GM08714 (cell line): ENCODE measurements around the gene TOB1.
"Not testable (repeated sequence)": the region's sequence is repeated elsewhere in the genome, so short reads cannot be mapped to it uniquely, and the experiment has no call there.

Source experiments
- H3K4me3 ChIP-seq: fragments of 200-500 bp; sonication (Bioruptor generic); 2 replicates; pipeline ENCODE4 v1.5.1; 2014; ENCODE audit warnings: mild to moderate bottlenecking, low read length, inconsistent platforms
- ZNF274 ChIP-seq: IDR thresholded peaks from 2 replicates; pipeline ENCODE4 v1.6.1; 2012; ENCODE audit warnings: mild to moderate bottlenecking, low read depth, low read length

The TOB1 gene

DNA sequence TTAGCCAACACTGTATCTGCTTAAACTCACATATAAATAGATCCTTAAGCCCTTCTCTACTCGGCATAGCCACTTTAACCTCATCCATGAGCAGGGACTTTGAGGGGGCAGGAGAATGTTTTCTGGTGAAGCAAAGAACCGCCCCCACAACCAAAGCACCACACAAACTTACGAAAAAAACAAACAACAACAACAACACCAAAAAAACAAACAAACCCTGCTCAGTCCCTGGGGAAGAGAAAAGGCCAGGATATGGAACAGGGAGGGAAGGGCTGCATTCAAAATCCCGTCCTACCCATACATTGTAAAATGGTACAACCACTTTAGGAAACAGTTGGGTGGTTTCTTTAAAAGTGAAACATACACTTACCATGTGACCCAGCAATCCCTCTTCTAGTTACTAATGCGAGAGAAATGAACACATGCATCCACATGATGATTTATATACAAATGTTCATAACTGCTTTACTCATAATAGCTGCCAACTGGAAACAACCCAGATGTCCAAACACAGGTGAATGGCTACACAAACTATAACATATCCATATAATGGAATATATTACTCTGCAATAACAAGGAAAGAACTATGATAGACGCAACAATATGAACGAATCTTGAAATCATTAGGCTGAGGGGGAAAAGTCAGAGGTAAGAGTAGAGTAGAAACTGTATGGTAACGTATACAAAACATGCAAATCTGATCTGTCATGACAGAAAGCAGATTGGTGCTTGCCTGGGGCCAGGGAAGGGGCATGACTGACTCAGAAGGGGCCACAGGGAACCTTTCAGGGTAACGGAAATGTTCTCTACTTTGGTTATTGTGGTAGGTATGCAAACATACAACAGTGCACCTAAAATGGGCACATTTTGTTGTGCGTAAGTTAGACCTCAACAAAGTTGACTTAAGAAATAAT is 37.7 kb upstream of the TOB1 start:
- H3K4me3 ChIP-seq = no peak overlapping the region
- no peak for TF ChIP-seq ZNF274

DNA sequence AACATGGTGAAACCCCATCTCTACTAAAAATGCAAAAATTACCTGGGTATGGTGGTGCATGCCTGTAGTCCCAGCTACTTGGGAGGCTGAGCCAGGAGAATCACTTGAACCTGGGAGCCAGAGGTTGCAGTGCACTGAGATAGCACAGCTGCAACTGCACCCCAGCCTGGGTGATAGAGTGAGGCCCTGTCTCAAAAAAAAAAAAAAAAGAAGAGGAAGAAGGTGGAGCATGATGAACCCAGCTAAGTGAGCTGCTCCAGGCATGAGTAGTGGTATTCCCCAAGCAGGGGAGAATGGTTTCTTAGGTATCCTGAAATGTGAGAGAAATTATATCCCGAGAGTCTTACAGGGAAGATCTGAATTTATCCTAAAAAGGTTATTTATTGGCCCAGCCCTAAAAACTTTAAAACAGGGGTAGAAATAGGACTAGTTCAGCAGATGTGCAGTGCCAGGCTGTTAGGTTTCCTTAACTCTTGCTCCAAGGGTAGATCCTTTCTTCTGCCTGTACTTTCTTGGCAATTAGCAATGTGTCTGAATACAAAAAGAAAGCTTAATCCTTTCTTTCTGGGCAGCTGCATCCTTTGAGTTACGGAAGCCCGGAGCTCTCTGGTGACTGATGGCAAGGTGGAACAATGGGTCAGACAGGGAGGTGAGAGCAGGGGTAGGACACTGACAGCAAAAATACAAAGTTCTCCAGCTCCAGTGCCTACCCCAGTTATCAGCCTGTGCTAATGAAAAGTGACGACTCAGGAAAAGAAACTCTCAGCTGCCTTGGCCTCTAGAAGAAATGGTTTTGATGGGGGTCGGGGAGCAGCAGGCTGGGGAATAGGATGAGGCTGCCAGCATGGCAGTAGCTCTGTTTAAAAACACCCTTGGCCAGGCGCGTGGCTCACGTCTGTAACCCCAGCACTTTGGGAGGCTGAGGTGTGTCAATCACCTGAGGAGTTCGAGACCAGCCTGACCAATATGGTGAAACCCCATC is 36.5 kb upstream of the TOB1 start:
- TF ChIP-seq ZNF274 = no peak
- no peak overlapping the region for H3K4me3 ChIP-seq

- no peak overlapping the region for H3K4me3 ChIP-seq
- no peak for TF ChIP-seq ZNF274
Observed at GRCh38 chr17:50900383-50900892, 34.3 kb upstream of the TOB1 start.

DNA sequence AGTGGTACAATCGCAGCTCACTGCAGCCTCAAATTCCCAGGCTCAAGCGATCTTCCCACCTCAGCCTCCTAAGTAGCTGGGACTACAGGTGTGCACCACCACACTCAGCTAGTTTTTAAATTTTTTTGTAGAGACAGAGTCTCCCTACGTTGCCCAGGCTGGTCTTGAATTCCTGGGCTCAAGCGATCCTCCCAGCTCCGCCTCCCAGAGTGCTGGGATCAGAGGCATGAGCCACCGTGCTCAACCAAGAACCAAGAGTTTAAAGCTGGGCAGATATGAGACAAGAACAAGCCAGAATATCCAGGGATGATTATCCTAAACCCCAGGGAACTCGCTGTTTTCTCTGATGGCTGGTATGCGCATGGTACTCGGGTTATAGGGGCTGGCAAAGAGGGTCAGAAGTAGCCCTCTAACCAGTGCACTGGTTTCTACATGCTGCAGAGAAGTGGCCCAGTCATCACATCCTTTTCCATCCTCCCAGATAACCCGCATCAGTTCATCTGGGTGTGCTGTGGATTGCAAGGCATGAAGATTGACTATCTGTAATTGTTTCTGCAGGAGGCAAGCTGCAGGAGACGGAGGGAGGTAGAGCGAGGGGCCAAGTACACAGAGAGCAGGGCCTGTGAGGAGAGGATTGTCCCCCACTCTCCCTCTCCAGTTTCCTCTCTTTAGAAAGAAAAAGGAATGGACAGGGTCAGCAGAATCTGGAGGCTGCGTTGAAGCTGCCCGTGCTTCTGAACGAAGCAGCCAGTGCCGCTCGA is 33.6 kb upstream of the TOB1 start:
- no peak overlapping the region for H3K4me3 ChIP-seq
- TF ChIP-seq ZNF274 = no peak

- H3K4me3 ChIP-seq = no peak overlapping the region
- no peak for TF ChIP-seq ZNF274
Observed at GRCh38 chr17:50899005-50899460, 32.9 kb upstream of the TOB1 start.

- H3K4me3 ChIP-seq = no peak overlapping the region
- TF ChIP-seq ZNF274 = no peak
Observed at GRCh38 chr17:50898369-50899004, 32.3 kb upstream of the TOB1 start.

DNA sequence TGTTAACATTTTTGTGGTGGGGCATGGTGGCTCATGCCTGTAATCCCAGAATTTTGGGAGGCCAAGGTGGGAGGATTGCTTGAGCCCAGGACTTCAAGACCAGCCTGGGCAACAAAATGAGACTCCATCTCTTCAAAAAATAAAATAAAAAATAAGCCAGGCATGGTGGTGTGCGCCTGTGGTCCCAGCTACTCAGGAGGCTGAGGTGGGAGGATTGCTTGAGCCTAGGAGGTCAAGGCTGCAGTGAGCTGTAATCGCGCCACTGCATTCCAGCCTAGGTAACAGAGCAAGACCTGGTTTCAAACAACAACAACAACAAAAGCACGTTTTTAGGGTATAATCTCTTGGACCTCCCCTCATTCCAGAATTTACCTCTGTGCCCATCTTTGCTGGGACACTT is 28.4 kb upstream of the TOB1 start:
- not testable (repeated sequence) for H3K4me3 ChIP-seq

- H3K4me3 ChIP-seq = no peak overlapping the region
Observed at GRCh38 chr17:50893183-50893993, 27.2 kb upstream of the TOB1 start.

DNA sequence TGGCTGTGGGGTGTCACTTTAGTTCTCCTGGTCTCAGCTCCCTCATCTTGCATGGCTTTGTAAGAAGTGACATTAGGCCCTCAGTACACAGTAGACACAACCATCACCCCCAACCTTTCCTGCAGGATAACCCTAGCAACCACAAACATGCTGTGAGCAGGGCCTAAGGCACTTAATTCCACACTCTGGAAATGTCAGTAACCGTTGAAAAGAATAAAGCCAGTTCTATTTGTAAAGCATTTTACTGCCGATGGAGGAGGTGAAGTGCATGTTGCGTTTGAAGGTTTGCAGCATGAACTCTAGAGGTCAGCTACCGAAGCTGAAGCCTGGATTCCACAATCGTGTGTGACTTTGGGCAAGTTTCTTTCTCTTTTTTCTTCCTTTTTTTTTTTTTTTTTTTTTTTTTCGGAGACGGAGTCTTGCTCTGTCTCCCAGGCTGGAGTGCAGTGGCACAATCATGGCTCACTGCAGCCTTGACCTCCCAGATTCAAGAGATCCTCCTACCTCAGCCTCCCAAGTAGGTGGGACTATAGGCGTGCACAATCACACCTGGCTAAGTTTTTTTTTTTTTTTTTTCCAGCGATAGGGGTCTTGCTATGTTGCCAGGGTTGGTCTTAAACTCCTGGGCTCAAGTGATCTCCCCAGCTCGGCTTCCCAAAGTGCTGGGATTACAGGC is 26.1 kb upstream of the TOB1 start:
- no peak for TF ChIP-seq ZNF274
- H3K4me3 ChIP-seq = no peak overlapping the region

More at GRCh38 chr17:50893183-50893993, 27.2 kb upstream of the TOB1 start:
- TF ChIP-seq ZNF274 = no peak

- no peak for TF ChIP-seq ZNF274
- H3K4me3 ChIP-seq = no peak overlapping the region
Observed at GRCh38 chr17:50891577-50891989, 25.4 kb upstream of the TOB1 start.

DNA sequence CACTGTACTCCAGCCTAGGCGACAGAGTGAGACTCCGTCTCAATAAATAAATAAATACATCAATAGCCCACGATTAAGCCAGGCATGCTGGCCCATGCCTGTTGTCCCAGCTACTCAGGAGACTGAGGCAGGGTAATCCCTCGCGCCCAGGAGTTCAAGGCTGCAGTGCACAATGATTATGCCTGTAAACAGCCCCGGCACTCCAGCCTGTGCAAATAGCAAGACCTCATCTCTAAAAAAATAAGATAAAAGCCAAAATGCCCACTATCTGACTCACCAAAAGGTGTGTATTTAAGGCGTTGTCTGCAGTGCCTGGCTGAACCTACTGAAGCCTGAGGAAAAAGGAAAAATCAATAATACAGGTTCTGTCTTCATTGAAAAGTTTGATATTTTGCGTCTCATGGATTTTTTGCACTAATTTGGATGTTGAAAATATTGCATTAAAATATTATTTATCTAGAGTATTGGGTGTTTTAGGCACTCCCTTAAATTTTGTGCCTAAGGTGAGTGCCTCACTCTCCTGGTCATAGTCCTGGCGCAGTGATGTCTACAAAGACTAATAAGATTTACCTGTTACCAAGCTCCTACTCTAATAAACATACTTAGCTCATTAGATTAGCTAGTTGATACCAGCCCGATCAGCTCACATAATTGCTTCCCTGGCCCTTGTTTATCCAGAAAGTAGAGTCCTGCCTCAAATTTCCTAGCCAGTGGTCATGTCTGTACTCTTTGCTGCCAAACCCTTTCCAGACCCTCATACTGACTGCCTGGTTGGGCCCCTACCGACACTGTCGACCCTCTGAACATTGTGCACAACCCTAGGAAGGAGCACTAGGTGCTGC is 24.7 kb upstream of the TOB1 start:
- no peak for TF ChIP-seq ZNF274
- no peak overlapping the region for H3K4me3 ChIP-seq
